H9 (cell line): ENCODE data around the gene DOCK7. TPM values are rescaled to one million over a fixed set of nuclear protein-coding genes. Genes with fewer than 3 reads are reported as not detected.

Experiments
- DNase-seq: peaks from one replicate; pipeline ENCODE4 v3.0.0-alpha.2; 2017
- H2AFZ ChIP-seq: one replicate; pipeline ENCODE4 v1.6.1; 2013; ENCODE audit warnings: mild to moderate bottlenecking, low read length, control low read depth, moderate library complexity
- H2AK5ac ChIP-seq: 2 replicates; pipeline ENCODE4 v1.6.1; 2013; ENCODE audit warnings: low read length, control low read depth, mixed read lengths; ENCODE audit not compliant: insufficient read length
- H2BK120ac ChIP-seq: one replicate; pipeline ENCODE4 v1.6.1; 2013; ENCODE audit warnings: low read depth, mild to moderate bottlenecking, low read length, control low read depth, inconsistent platforms; ENCODE audit not compliant: poor library complexity, severe bottlenecking
- H2BK12ac ChIP-seq: 2 replicates; pipeline ENCODE4 v1.6.1; 2013; ENCODE audit warnings: low read length, control low read depth, mixed read lengths, low read depth; ENCODE audit not compliant: insufficient read length
- H2BK15ac ChIP-seq: 2 replicates; pipeline ENCODE4 v1.6.1; 2013; ENCODE audit warnings: low read depth, low read length, control low read depth
- H2BK20ac ChIP-seq: one replicate; pipeline ENCODE4 v1.6.1; 2013; ENCODE audit warnings: low read depth, mild to moderate bottlenecking, low read length, control low read depth, inconsistent platforms; ENCODE audit not compliant: poor library complexity, severe bottlenecking
- H2BK5ac ChIP-seq: 2 replicates; pipeline ENCODE4 v1.6.1; 2013; ENCODE audit warnings: low read length, control low read depth, mixed read lengths; ENCODE audit not compliant: insufficient read length
- H3K14ac ChIP-seq: 2 replicates; pipeline ENCODE4 v1.6.1; 2013; ENCODE audit warnings: low read length, control low read depth; ENCODE audit not compliant: insufficient read depth
- H3K18ac ChIP-seq: 2 replicates; pipeline ENCODE4 v1.6.1; 2013; ENCODE audit warnings: low read depth, mild to moderate bottlenecking, mixed read lengths, low read length, control low read depth; ENCODE audit not compliant: insufficient read length
- H3K23ac ChIP-seq: 2 replicates; pipeline ENCODE4 v1.6.1; 2013; ENCODE audit warnings: low read length, control low read depth, mixed read lengths, low read depth; ENCODE audit not compliant: insufficient read length
- H3K23me2 ChIP-seq: 2 replicates; pipeline ENCODE4 v1.6.1; 2013; ENCODE audit warnings: low read depth, mild to moderate bottlenecking, mixed read lengths, low read length, control low read depth; ENCODE audit not compliant: insufficient read length, poor library complexity, severe bottlenecking
- H3K27ac ChIP-seq: 2 replicates; pipeline ENCODE4 v1.5.1; 2013; ENCODE audit warnings: low read length, control low read depth, mixed read lengths, low read depth; ENCODE audit not compliant: insufficient read length
- H3K27me3 ChIP-seq: 2 replicates; pipeline ENCODE4 v1.6.1; 2013; ENCODE audit warnings: low read length, control low read depth, inconsistent platforms; ENCODE audit not compliant: insufficient read depth
- H3K4ac ChIP-seq: 2 replicates; pipeline ENCODE4 v1.6.1; 2013; ENCODE audit warnings: low read depth, mild to moderate bottlenecking, control low read depth, inconsistent platforms, low read length, moderate library complexity
- H3K4me1 ChIP-seq: 2 replicates; pipeline ENCODE4 v1.6.1; 2013; ENCODE audit warnings: low read length, control low read depth, inconsistent platforms; ENCODE audit not compliant: insufficient read depth
- H3K4me2 ChIP-seq: 2 replicates; pipeline ENCODE4 v1.6.1; 2013; ENCODE audit warnings: low read length, control low read depth, mixed read lengths; ENCODE audit not compliant: insufficient read length, insufficient read depth
- H3K56ac ChIP-seq: 2 replicates; pipeline ENCODE4 v1.6.1; 2013; ENCODE audit warnings: low read depth, mild to moderate bottlenecking, mixed read lengths, low read length, control low read depth; ENCODE audit not compliant: insufficient read length
- H3K79me1 ChIP-seq: 2 replicates; pipeline ENCODE4 v1.6.1; 2013; ENCODE audit warnings: low read depth, mild to moderate bottlenecking, moderate library complexity, low read length, control low read depth, inconsistent platforms; ENCODE audit not compliant: insufficient read depth, poor library complexity, severe bottlenecking
- H3K79me2 ChIP-seq: 2 replicates; pipeline ENCODE4 v1.6.1; 2013; ENCODE audit warnings: low read length, control low read depth, inconsistent platforms; ENCODE audit not compliant: insufficient read depth
- H3K9ac ChIP-seq: 2 replicates; pipeline ENCODE4 v1.6.1; 2013; ENCODE audit warnings: low read length, control low read depth, mixed read lengths; ENCODE audit not compliant: insufficient read length; ENCODE audit errors: extremely low read depth
- H3K9me3 ChIP-seq: one replicate; pipeline ENCODE4 v1.6.1; 2013; ENCODE audit warnings: low read depth, low read length, inconsistent platforms; ENCODE audit not compliant: control insufficient read depth
- H3T11ph ChIP-seq: one replicate; pipeline ENCODE4 v1.6.1; 2013; ENCODE audit warnings: mild to moderate bottlenecking, low read length, control low read depth, inconsistent platforms
- H4K20me1 ChIP-seq: one replicate; pipeline ENCODE4 v1.6.1; 2013; ENCODE audit not compliant: control insufficient read depth, insufficient read length, insufficient read depth
- H4K5ac ChIP-seq: 2 replicates; pipeline ENCODE4 v1.6.1; 2013; ENCODE audit warnings: low read depth, mild to moderate bottlenecking, mixed read lengths, low read length, control low read depth; ENCODE audit not compliant: insufficient read length
- H4K8ac ChIP-seq: replicated peaks from 2 replicates; pipeline ENCODE4 v1.6.1; 2013; ENCODE audit warnings: low read length, control low read depth, mixed read lengths, low read depth; ENCODE audit not compliant: insufficient read length
- H4K91ac ChIP-seq: 2 replicates; pipeline ENCODE4 v1.6.1; 2013; ENCODE audit warnings: low read depth, mild to moderate bottlenecking, moderate library complexity, mixed read lengths, low read length, control low read depth; ENCODE audit not compliant: insufficient read length
- H3K27ac Mint-ChIP-seq, 3 experiments: 2 replicates in 2 of 3; 3 replicates in 1 of 3; pipeline ENCODE4 v1.8.0; 2020 to 2021; ENCODE audit warnings: mixed read lengths in 3 of 3, mild to moderate bottlenecking in 1 of 3, moderate library complexity in 1 of 3
- H3K27me3 Mint-ChIP-seq: 2 replicates; pipeline ENCODE4 v1.8.0; 2021; ENCODE audit warnings: low read depth, mild to moderate bottlenecking, moderate library complexity, mixed read lengths
- H3K36me3 Mint-ChIP-seq, 3 experiments: 2 replicates in 2 of 3; 3 replicates in 1 of 3; pipeline ENCODE4 v1.8.0; 2020 to 2021; ENCODE audit warnings: low read depth in 3 of 3, mixed read lengths in 3 of 3; ENCODE audit not compliant: insufficient read depth in 1 of 3
- H3K4me1 Mint-ChIP-seq, 2 experiments: 2 replicates each; pipeline ENCODE4 v1.8.0; 2020; ENCODE audit warnings: mixed read lengths in 2 of 2
- H3K4me3 Mint-ChIP-seq, 2 experiments: 2 replicates in 1 of 2; 3 replicates in 1 of 2; pipeline ENCODE4 v1.8.0; 2020 to 2021; ENCODE audit warnings: mild to moderate bottlenecking in 2 of 2, mixed read lengths in 2 of 2, moderate library complexity in 1 of 2
- H3K9me3 Mint-ChIP-seq, 2 experiments: 2 replicates in 1 of 2; 3 replicates in 1 of 2; pipeline ENCODE4 v1.8.0; 2020; ENCODE audit warnings: mild to moderate bottlenecking in 2 of 2, mixed read lengths in 2 of 2, moderate library complexity in 1 of 2
- CTCF ChIP-seq: fragments of 200-600 bp; sonication (generic); conservative IDR thresholded peaks from 3 replicates; pipeline ENCODE4 v1.8.0; 2021; ENCODE audit warnings: antibody characterized with exemption, mild to moderate bottlenecking
- WGBS: extraction: QIAGEN DNeasy Blood & Tissue Kit; methylation state at CpG from one replicate; pipeline ENCODE4 v1.1.7; 2013; ENCODE audit warnings: missing lambda C conversion rate, low lambda C conversion rate, mixed read lengths; ENCODE audit not compliant: insufficient read length; ENCODE audit errors: extremely low coverage; 5-methylcytosine and 5-hydroxymethylcytosine counted together
- total RNA-seq: library from RNA; stranded (reverse); gene quantifications from 2 replicates; pipeline ENCODE4 v1.2.1, GENCODE V29; 2021

Gene DOCK7
- total RNA-seq, 1 experiment from 2014 or later = 36.8 TPM

DNA sequence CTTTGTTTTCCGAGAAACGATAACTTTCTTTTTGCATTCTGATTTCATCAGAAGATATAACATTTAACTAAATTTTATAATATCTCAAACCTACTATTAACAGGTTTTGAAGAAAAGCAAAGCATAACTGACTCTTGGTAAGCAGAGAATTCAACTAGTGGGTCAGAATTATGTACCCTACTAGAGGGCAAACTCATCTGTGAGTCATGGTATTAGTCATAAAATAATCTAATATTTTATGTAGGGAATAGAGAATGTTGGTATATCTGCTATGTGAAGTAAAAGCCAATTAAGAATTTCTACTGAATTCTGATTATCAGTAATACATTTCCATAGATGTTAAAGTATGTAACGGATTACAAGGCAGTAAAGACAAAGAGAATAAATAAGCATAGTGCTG, 194.5 kb downstream of the DOCK7 start:
- Histone ChIP-seq H4K8ac (no peak overlapping the region), H2BK120ac (no peak overlapping the region), H4K5ac (no peak overlapping the region), H2AFZ (no peak overlapping the region), H2AK5ac (no peak overlapping the region), H3K4ac (no peak overlapping the region), H3K4me1 (no peaks in the 10 kb centered on the region), H3K23ac (no peak overlapping the region), H2BK20ac (no peak overlapping the region), H3K18ac (no peak overlapping the region), H2BK12ac (no peak overlapping the region), H3T11ph (no peak overlapping the region), H4K91ac (no peak overlapping the region), H2BK15ac (no peak overlapping the region), H3K4me2 (no peak overlapping the region), H2BK5ac (no peak overlapping the region), H3K27ac (no peak overlapping the region), H3K27me3 (no peaks in the 10 kb centered on the region), H3K56ac (no peak overlapping the region), H4K20me1 (no peaks in the 10 kb centered on the region), H3K79me1 (no peaks in the 10 kb centered on the region), H3K14ac (no peak overlapping the region), H3K23me2 (no peaks in the 10 kb centered on the region), H3K9me3 (no peaks in the 10 kb centered on the region), H3K9ac (no peak overlapping the region), H3K79me2 (no peaks in the 10 kb centered on the region)
- TF ChIP-seq CTCF = no peak
- Mint-ChIP-seq H3K27ac (peak overlapping the region in 2 of 3 experiments; percentile 25 to 58; a peak in 1 of 7 replicates), H3K4me3 (no peak overlapping the region), H3K9me3 (no peaks in the 10 kb centered on the region), H3K4me1 (0 out of 4 replicates have a peak, but pooled peaks cover 0 to 4% of the 10 kb centered on the region in 2 experiments), H3K27me3 (no peaks in the 10 kb centered on the region), H3K36me3 (peaks cover 2 to 17% (median 13%) of the 10 kb centered on the region in 3 experiments; a peak in 5 of 7 replicates)
- DNase-seq = no peak
- 100% methylated on average over 1 of the region's 3 CpGs for WGBS
